Measurements from ENCODE around the gene NUBP1.
"Not testable (repeated sequence)": the region's sequence is repeated elsewhere in the genome, so short reads cannot be mapped to it uniquely, and the experiment has no call there.

Gene NUBP1

GRCh38 chr16:10740845-10741208, 2.8 kb upstream of the NUBP1 start:
- Histone ChIP-seq H3K4me3 (ENCODE audit: low read depth in 1 of 2, low read length in 2 of 2) (no peak overlapping the region), H3K36me3 (ENCODE audit: insufficient read depth, low read length) (no peaks in the 10 kb centered on the region), H3K27ac (ENCODE audit: low read length) (no peak overlapping the region), H3K9me3 (ENCODE audit: insufficient read depth, low read length, severe bottlenecking) (no peaks in the 10 kb centered on the region), H4K20me1 (ENCODE audit: insufficient read depth, low read length) (no peaks in the 10 kb centered on the region), H3K27me3 (ENCODE audit: insufficient read depth, low read length, poor library complexity) (no peaks in the 10 kb centered on the region), H2AFZ (ENCODE audit: low read depth, low read length) (no peak overlapping the region), H3K4me2 (ENCODE audit: insufficient read depth, low read length) (no peak overlapping the region), H3K9ac (ENCODE audit: low read depth, low read length) (no peak overlapping the region), H3K4me1 (ENCODE audit: insufficient read depth, low read length) (peaks cover 29% of the 10 kb centered on the region), H3K79me2 (ENCODE audit: insufficient read depth, low read length) (peaks cover 8% of the 10 kb centered on the region)
- TF ChIP-seq EZH2 (IDR thresholded peaks at IDR 0.05; ENCODE audit: borderline replicate concordance, low read depth, low read length, severe bottlenecking), result no peak
- TF ChIP-seq CTCF (IDR thresholded peaks at IDR 0.05; ENCODE audit: borderline replicate concordance, extremely low read depth, low read length, poor library complexity, severe bottlenecking), result no peak
- ATAC-seq (ENCODE audit: insufficient read depth, low read depth), result no peak
- DNase-seq, result no peak

GRCh38 chr16:10741249-10741648, 2.4 kb upstream of the NUBP1 start:
- H3K9ac ChIP-seq (ENCODE audit: low read depth, low read length); H3K9me3 ChIP-seq (ENCODE audit: insufficient read depth, low read length, severe bottlenecking); H3K79me2 ChIP-seq (ENCODE audit: insufficient read depth, low read length); H3K27me3 ChIP-seq (ENCODE audit: insufficient read depth, low read length, poor library complexity); H3K4me3 ChIP-seq (ENCODE audit: low read depth in 1 of 2, low read length in 2 of 2); ATAC-seq (ENCODE audit: insufficient read depth, low read depth); H3K27ac ChIP-seq (ENCODE audit: low read length); H3K4me2 ChIP-seq (ENCODE audit: insufficient read depth, low read length); DNase-seq; H2AFZ ChIP-seq (ENCODE audit: low read depth, low read length); H3K36me3 ChIP-seq (ENCODE audit: insufficient read depth, low read length); H4K20me1 ChIP-seq (ENCODE audit: insufficient read depth, low read length): not testable (repeated sequence)
- peaks cover 29% of the 10 kb centered on the region for H3K4me1 ChIP-seq (ENCODE audit: insufficient read depth, low read length)

- H3K9me3 ChIP-seq (ENCODE audit: insufficient read depth, low read length, severe bottlenecking), result no peaks in the 10 kb centered on the region
- H3K4me2 ChIP-seq (ENCODE audit: insufficient read depth, low read length), result no peak overlapping the region
- DNase-seq (no peak), ATAC-seq (ENCODE audit: insufficient read depth, low read depth) (no peak)
- H4K20me1 ChIP-seq (ENCODE audit: insufficient read depth, low read length), result no peaks in the 10 kb centered on the region
- H3K4me1 ChIP-seq (ENCODE audit: insufficient read depth, low read length), result peaks cover 28% of the 10 kb centered on the region
- H2AFZ ChIP-seq (ENCODE audit: low read depth, low read length), result no peak overlapping the region
- H3K79me2 ChIP-seq (ENCODE audit: insufficient read depth, low read length), result peaks cover 8% of the 10 kb centered on the region
- H3K27ac ChIP-seq (ENCODE audit: low read length), result no peak overlapping the region
- H3K36me3 ChIP-seq (ENCODE audit: insufficient read depth, low read length), result peaks cover 3% of the 10 kb centered on the region; the same call in 1 of the 2 replicates
- H3K4me3 ChIP-seq (ENCODE audit: low read depth in 1 of 2, low read length in 2 of 2), result no peak overlapping the region
- no peak for TF ChIP-seq CTCF (IDR thresholded peaks at IDR 0.05; ENCODE audit: borderline replicate concordance, extremely low read depth, low read length, poor library complexity, severe bottlenecking)
- TF ChIP-seq EZH2 (IDR thresholded peaks at IDR 0.05; ENCODE audit: borderline replicate concordance, low read depth, low read length, severe bottlenecking), result no peak
- H3K27me3 ChIP-seq (ENCODE audit: insufficient read depth, low read length, poor library complexity), result no peaks in the 10 kb centered on the region
- no peak overlapping the region for H3K9ac ChIP-seq (ENCODE audit: low read depth, low read length)
Measured at GRCh38 chr16:10741844-10742243, 1.8 kb upstream of the NUBP1 start.

GRCh38 chr16:10743227-10743609, 424 bp upstream of the NUBP1 start:
- Histone ChIP-seq H3K79me2 (ENCODE audit: insufficient read depth, low read length) (peaks cover 8% of the 10 kb centered on the region), H3K9ac (ENCODE audit: low read depth, low read length) (peak overlapping the region; percentile 83), H3K4me1 (ENCODE audit: insufficient read depth, low read length) (peaks cover 21% of the 10 kb centered on the region), H3K27ac (ENCODE audit: low read length) (peak overlapping the region; percentile 99), H3K27me3 (ENCODE audit: insufficient read depth, low read length, poor library complexity) (no peaks in the 10 kb centered on the region), H4K20me1 (ENCODE audit: insufficient read depth, low read length) (no peaks in the 10 kb centered on the region), H3K36me3 (ENCODE audit: insufficient read depth, low read length) (peaks cover 16% of the 10 kb centered on the region; the same call in 1 of the 2 replicates), H3K9me3 (ENCODE audit: insufficient read depth, low read length, severe bottlenecking) (no peaks in the 10 kb centered on the region), H3K4me2 (ENCODE audit: insufficient read depth, low read length) (peak overlapping the region; percentile 91), H3K4me3 (ENCODE audit: low read depth in 1 of 2, low read length in 2 of 2) (peak overlapping the region; percentile 51 to 69; a peak in 3 of 4 replicates), H2AFZ (ENCODE audit: low read depth, low read length) (peak overlapping the region; percentile 77)
- peak; percentile 6 for ATAC-seq (ENCODE audit: insufficient read depth, low read depth)
- DNase-seq, result no peak
- TF ChIP-seq EZH2 (IDR thresholded peaks at IDR 0.05; ENCODE audit: borderline replicate concordance, low read depth, low read length, severe bottlenecking) (no peak), CTCF (IDR thresholded peaks at IDR 0.05; ENCODE audit: borderline replicate concordance, extremely low read depth, low read length, poor library complexity, severe bottlenecking) (no peak)

All from DND-41 (cell line).